ENCODE measurements around the gene CACNA2D3.

CACNA2D3 gene

GRCh38 chr3:54574906-54575617 lies 452.7 kb downstream of the CACNA2D3 start:
- Mint-ChIP-seq H3K9me3 (ENCODE audit: low read depth) (peaks cover 7% of the 10 kb centered on the region), H3K27ac (no peak overlapping the region), H3K4me1 (ENCODE audit: low read depth) (no peaks in the 10 kb centered on the region), H3K36me3 (no peaks in the 10 kb centered on the region), H3K27me3 (peaks cover 4% of the 10 kb centered on the region), H3K4me3 (no peak overlapping the region)

DNA sequence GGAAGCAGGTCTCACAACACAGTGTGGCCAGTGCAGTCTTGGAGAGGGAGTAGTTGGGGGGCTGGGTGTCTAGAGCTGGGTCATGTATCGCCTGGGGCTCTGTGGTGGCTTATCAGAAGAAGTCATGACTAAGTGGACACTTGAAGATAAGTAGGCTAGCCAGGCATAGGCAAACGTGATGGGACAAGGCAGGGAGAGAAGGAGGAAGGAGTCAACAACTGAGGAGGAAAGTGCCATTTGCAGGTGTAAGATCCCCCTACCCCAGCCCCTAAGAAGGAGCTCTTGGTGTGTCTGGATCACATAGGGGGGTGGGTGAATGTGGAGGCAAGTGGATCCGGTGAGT lies 453.2 kb downstream of the CACNA2D3 start:
- peaks cover 4% of the 10 kb centered on the region for H3K27me3 Mint-ChIP-seq
- H3K36me3 Mint-ChIP-seq = no peaks in the 10 kb centered on the region
- H3K4me1 Mint-ChIP-seq (ENCODE audit: low read depth) = no peaks in the 10 kb centered on the region
- H3K4me3 Mint-ChIP-seq = no peak overlapping the region
- no peak overlapping the region for H3K27ac Mint-ChIP-seq
- peaks cover 7% of the 10 kb centered on the region for H3K9me3 Mint-ChIP-seq (ENCODE audit: low read depth)

DNA sequence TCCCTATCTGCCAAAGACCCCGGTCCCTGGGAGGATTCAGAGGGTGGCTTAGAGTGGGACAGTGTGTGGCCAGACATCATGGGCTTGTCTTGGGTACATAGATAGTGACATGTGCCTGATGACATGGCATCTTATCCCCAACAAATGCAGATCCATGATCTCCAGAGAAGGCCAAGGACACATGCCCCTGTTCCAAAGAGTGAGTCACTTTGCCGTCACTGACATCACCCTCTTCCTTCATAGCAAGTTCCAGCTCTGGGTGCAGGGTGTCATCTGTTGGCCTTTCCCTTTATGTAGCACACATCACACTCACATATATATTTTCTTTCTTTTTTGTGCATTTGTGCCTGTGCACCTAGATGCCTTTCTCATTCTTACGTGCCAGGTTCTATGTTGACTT lies 455.0 kb downstream of the CACNA2D3 start:
- H3K27ac Mint-ChIP-seq = no peak overlapping the region
- peaks cover 7% of the 10 kb centered on the region for H3K9me3 Mint-ChIP-seq (ENCODE audit: low read depth)
- H3K4me1 Mint-ChIP-seq (ENCODE audit: low read depth) = no peaks in the 10 kb centered on the region
- H3K27me3 Mint-ChIP-seq = peaks cover 4% of the 10 kb centered on the region
- no peak overlapping the region for H3K4me3 Mint-ChIP-seq
- H3K36me3 Mint-ChIP-seq = no peaks in the 10 kb centered on the region

GRCh38 chr3:54578417-54578816 lies 456.1 kb downstream of the CACNA2D3 start:
- Mint-ChIP-seq H3K4me1 (ENCODE audit: low read depth) (no peaks in the 10 kb centered on the region), H3K4me3 (no peak overlapping the region), H3K27ac (no peak overlapping the region)

GRCh38 chr3:54580453-54580852 lies 458.1 kb downstream of the CACNA2D3 start:
- no peaks in the 10 kb centered on the region for H3K4me1 Mint-ChIP-seq (ENCODE audit: low read depth)

More at GRCh38 chr3:54578417-54578816, 456.1 kb downstream of the CACNA2D3 start:
- peaks cover 4% of the 10 kb centered on the region for H3K27me3 Mint-ChIP-seq
- peaks cover 7% of the 10 kb centered on the region for H3K9me3 Mint-ChIP-seq (ENCODE audit: low read depth)
- no peaks in the 10 kb centered on the region for H3K36me3 Mint-ChIP-seq

GRCh38 chr3:54582424-54582823 lies 460.1 kb downstream of the CACNA2D3 start:
- H3K4me1 Mint-ChIP-seq (ENCODE audit: low read depth) = no peaks in the 10 kb centered on the region
- no peaks in the 10 kb centered on the region for H3K36me3 Mint-ChIP-seq
- H3K27me3 Mint-ChIP-seq = no peaks in the 10 kb centered on the region
- peaks cover 7% of the 10 kb centered on the region for H3K9me3 Mint-ChIP-seq (ENCODE audit: low read depth)
- H3K4me3 Mint-ChIP-seq = no peak overlapping the region
- no peak overlapping the region for H3K27ac Mint-ChIP-seq

More at GRCh38 chr3:54580453-54580852, 458.1 kb downstream of the CACNA2D3 start:
- Mint-ChIP-seq H3K27me3 (no peaks in the 10 kb centered on the region), H3K27ac (no peak overlapping the region), H3K36me3 (no peaks in the 10 kb centered on the region), H3K4me3 (no peak overlapping the region), H3K9me3 (ENCODE audit: low read depth) (peaks cover 5% of the 10 kb centered on the region)

GRCh38 chr3:54591157-54591556 lies 468.8 kb downstream of the CACNA2D3 start:
- Mint-ChIP-seq H3K4me3 (no peak overlapping the region), H3K27ac (no peak overlapping the region), H3K4me1 (ENCODE audit: low read depth) (no peaks in the 10 kb centered on the region), H3K27me3 (no peaks in the 10 kb centered on the region), H3K36me3 (no peaks in the 10 kb centered on the region), H3K9me3 (ENCODE audit: low read depth) (no peaks in the 10 kb centered on the region)

GRCh38 chr3:54593653-54594052 lies 471.3 kb downstream of the CACNA2D3 start:
- no peaks in the 10 kb centered on the region for H3K4me1 Mint-ChIP-seq (ENCODE audit: low read depth)

DNA sequence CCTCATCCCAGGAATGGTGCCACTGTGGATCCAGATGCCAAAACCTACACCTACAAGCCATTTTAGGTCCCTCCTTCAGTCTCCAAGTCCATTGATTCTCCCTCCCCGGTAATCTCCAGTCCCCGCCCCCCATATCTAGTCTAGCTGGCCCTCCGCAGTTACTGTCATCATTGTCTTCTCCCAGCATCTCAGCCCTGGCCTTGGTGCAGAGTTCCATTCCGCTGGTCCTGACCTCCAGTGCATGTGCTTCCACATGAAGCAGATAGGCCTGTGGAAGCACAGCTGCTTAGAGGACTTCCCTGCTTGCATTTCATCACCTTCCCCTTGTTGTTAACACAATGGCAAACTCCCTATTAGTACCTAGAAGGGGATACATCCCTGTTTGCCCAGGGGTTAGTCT lies 473.7 kb downstream of the CACNA2D3 start:
- Mint-ChIP-seq H3K27ac (no peak overlapping the region), H3K4me3 (no peak overlapping the region)

More at GRCh38 chr3:54593653-54594052, 471.3 kb downstream of the CACNA2D3 start:
- Mint-ChIP-seq H3K4me3 (no peak overlapping the region), H3K27me3 (no peaks in the 10 kb centered on the region), H3K36me3 (no peaks in the 10 kb centered on the region), H3K27ac (no peak overlapping the region), H3K9me3 (ENCODE audit: low read depth) (no peaks in the 10 kb centered on the region)

GRCh38 chr3:54599716-54600115 lies 477.4 kb downstream of the CACNA2D3 start:
- Mint-ChIP-seq H3K27ac (no peak overlapping the region), H3K36me3 (no peaks in the 10 kb centered on the region), H3K4me3 (no peak overlapping the region), H3K4me1 (ENCODE audit: low read depth) (no peaks in the 10 kb centered on the region), H3K27me3 (no peaks in the 10 kb centered on the region), H3K9me3 (ENCODE audit: low read depth) (no peaks in the 10 kb centered on the region)

More for the DNA sequence above, 473.7 kb downstream of the CACNA2D3 start:
- H3K4me1 Mint-ChIP-seq (ENCODE audit: low read depth) = no peaks in the 10 kb centered on the region
- H3K27me3 Mint-ChIP-seq = no peaks in the 10 kb centered on the region
- no peaks in the 10 kb centered on the region for H3K36me3 Mint-ChIP-seq
- H3K9me3 Mint-ChIP-seq (ENCODE audit: low read depth) = no peaks in the 10 kb centered on the region

- Mint-ChIP-seq H3K27ac (no peak overlapping the region), H3K27me3 (no peaks in the 10 kb centered on the region), H3K36me3 (no peaks in the 10 kb centered on the region), H3K4me3 (no peak overlapping the region), H3K4me1 (ENCODE audit: low read depth) (no peaks in the 10 kb centered on the region), H3K9me3 (ENCODE audit: low read depth) (no peaks in the 10 kb centered on the region)
Measured at GRCh38 chr3:54600441-54601204, 478.3 kb downstream of the CACNA2D3 start.

DNA sequence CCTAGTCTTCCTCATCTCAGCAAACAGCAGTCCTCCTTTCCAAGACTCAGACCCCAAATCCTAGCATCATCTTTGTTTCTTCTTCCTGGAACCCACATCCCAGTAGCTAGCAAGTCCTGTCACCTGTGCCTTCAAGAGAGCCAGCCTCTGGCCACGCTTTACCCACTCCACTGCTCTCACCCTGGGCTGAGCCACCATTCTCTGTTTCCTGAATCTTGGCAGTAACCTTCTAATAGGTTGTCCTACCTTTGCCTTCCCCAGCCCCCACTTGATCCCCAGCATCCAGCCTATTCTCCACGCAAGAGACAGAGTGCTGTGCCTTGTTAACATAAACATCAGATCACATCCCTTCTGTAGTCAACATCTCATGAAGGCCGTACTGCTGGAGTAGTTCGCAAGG lies 482.1 kb downstream of the CACNA2D3 start:
- Mint-ChIP-seq H3K27me3 (no peaks in the 10 kb centered on the region), H3K4me1 (ENCODE audit: low read depth) (no peaks in the 10 kb centered on the region), H3K27ac (no peak overlapping the region), H3K4me3 (no peak overlapping the region), H3K36me3 (no peaks in the 10 kb centered on the region), H3K9me3 (ENCODE audit: low read depth) (peaks cover 4% of the 10 kb centered on the region)

DNA sequence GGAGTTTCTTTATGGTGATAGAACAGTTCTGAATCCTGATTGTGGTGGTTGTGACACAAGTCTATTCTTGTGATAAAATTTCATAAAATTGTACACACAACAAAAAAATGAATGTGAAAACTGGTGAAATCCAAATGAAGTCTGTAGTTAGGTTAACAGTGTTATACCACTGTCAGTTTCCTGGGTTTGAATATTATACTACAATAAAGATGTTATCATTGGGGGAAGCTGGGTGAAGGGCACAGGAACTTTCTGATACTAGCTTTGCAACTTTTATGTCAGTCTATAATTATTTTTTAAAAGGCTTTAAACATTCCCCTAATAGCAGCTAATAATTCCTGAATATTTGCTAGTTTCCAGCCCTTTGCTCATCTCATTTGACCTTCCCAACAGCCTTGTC lies 485.7 kb downstream of the CACNA2D3 start:
- no peaks in the 10 kb centered on the region for H3K4me1 Mint-ChIP-seq (ENCODE audit: low read depth)
- no peaks in the 10 kb centered on the region for H3K36me3 Mint-ChIP-seq
- H3K27me3 Mint-ChIP-seq = no peaks in the 10 kb centered on the region
- H3K27ac Mint-ChIP-seq = no peak overlapping the region
- H3K9me3 Mint-ChIP-seq (ENCODE audit: low read depth) = peaks cover 4% of the 10 kb centered on the region
- no peak overlapping the region for H3K4me3 Mint-ChIP-seq

GRCh38 chr3:54619053-54619452 lies 496.7 kb downstream of the CACNA2D3 start:
- H3K27ac Mint-ChIP-seq = no peak overlapping the region
- H3K27me3 Mint-ChIP-seq = peaks cover 4% of the 10 kb centered on the region
- H3K36me3 Mint-ChIP-seq = no peaks in the 10 kb centered on the region
- H3K4me1 Mint-ChIP-seq (ENCODE audit: low read depth) = no peaks in the 10 kb centered on the region
- H3K4me3 Mint-ChIP-seq = no peak overlapping the region
- peaks cover 7% of the 10 kb centered on the region for H3K9me3 Mint-ChIP-seq (ENCODE audit: low read depth)

DNA sequence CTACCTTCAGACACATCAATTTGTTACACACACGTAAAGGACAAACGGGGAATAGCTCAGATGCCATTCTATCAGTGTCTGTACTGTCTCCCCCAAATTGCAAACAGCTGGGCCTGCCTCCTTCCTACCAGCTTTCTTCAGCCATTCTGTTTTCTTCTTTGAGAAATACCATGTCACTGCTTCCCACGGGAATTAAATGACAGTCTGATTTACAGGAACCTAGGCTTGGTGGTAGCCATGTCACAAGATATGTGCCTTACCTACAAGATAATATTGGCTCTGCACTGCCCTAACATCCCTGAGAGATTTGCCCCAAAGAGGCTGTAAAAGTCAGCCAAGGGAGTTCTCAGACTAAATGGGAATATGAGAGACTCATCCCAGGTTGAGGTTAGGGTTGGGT lies 497.2 kb downstream of the CACNA2D3 start:
- H3K9me3 Mint-ChIP-seq (ENCODE audit: low read depth) = peaks cover 7% of the 10 kb centered on the region
- no peaks in the 10 kb centered on the region for H3K4me1 Mint-ChIP-seq (ENCODE audit: low read depth)
- H3K27me3 Mint-ChIP-seq = peaks cover 4% of the 10 kb centered on the region
- no peak overlapping the region for H3K27ac Mint-ChIP-seq
- no peak overlapping the region for H3K4me3 Mint-ChIP-seq
- no peaks in the 10 kb centered on the region for H3K36me3 Mint-ChIP-seq
